ENCODE results near the gene SMAP1.

Gene SMAP1

DNA sequence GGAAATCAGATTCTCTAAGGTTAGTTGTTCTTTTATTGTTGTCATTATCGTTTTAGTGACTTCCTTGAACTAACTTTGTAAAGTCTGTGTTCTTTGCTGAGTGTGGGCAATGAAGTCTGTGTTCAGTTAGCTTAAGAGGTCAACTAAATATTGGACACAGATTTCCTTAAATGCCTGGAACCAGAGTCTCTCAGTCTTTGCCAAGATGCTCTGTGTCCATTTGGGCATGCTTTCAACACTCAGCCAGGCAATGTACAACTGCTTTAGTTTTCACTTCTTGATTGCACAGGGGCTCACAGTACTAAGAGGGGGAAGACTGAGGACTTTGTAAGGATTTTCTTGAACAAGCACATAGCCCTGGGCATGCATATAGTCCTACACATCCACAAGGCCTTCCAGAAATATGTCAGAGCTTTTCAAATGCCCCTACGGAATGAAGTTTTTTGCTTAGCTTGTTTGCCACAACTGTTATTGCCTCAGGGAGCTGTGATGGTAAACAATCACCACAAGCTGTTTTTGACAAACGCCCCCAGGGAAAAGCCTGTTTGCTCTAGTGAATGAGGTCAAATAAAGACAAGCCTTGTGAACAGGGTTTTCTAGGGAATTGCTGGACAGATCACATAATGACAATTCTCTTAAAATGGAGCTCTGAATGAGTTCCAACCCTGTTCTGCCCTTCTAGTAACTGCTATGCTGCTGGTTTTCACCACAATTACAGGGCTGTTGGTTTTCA, 206.7 kb downstream of the SMAP1 start:
- DNase-seq (ENCODE audit: low read depth) = peak; percentile 34
- TF ChIP-seq, protein P1, sequence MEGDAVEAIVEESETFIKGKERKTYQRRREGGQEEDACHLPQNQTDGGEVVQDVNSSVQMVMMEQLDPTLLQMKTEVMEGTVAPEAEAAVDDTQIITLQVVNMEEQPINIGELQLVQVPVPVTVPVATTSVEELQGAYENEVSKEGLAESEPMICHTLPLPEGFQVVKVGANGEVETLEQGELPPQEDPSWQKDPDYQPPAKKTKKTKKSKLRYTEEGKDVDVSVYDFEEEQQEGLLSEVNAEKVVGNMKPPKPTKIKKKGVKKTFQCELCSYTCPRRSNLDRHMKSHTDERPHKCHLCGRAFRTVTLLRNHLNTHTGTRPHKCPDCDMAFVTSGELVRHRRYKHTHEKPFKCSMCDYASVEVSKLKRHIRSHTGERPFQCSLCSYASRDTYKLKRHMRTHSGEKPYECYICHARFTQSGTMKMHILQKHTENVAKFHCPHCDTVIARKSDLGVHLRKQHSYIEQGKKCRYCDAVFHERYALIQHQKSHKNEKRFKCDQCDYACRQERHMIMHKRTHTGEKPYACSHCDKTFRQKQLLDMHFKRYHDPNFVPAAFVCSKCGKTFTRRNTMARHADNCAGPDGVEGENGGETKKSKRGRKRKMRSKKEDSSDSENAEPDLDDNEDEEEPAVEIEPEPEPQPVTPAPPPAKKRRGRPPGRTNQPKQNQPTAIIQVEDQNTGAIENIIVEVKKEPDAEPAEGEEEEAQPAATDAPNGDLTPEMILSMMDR (IDR thresholded peaks at IDR 0.05; ENCODE audit: control insufficient read depth, extremely low read depth, insufficient read depth) = no peak

DNA sequence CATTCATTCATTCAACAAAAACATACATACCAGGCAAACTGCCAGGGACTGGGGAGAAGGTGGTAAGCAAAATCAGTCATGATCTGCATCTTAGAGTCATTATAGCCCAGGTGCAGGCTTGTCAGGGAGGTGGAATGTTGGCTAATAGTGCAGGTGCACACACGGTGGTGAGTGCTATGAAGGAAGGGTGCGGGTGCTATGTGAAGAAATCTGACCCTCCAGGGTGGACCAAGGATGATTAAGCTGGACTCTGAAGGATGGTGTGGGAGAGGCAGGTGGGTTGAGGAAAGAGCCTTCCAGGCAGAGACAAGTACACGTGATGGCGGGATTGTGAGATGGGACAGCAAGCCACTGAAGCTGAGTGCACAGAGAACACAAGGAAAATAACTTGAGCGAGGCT, 211.8 kb downstream of the SMAP1 start:
- no peak overlapping the region for H3K4me3 ChIP-seq (ENCODE audit: low read depth, low read length)
- DNase-seq (ENCODE audit: low read depth) = no peak
- TF ChIP-seq, protein P1 (IDR thresholded peaks at IDR 0.05; ENCODE audit: control insufficient read depth, extremely low read depth, insufficient read depth) = no peak

More for the DNA sequence above, 206.7 kb downstream of the SMAP1 start:
- no peak overlapping the region for H3K4me3 ChIP-seq (ENCODE audit: low read depth, low read length)

DNA sequence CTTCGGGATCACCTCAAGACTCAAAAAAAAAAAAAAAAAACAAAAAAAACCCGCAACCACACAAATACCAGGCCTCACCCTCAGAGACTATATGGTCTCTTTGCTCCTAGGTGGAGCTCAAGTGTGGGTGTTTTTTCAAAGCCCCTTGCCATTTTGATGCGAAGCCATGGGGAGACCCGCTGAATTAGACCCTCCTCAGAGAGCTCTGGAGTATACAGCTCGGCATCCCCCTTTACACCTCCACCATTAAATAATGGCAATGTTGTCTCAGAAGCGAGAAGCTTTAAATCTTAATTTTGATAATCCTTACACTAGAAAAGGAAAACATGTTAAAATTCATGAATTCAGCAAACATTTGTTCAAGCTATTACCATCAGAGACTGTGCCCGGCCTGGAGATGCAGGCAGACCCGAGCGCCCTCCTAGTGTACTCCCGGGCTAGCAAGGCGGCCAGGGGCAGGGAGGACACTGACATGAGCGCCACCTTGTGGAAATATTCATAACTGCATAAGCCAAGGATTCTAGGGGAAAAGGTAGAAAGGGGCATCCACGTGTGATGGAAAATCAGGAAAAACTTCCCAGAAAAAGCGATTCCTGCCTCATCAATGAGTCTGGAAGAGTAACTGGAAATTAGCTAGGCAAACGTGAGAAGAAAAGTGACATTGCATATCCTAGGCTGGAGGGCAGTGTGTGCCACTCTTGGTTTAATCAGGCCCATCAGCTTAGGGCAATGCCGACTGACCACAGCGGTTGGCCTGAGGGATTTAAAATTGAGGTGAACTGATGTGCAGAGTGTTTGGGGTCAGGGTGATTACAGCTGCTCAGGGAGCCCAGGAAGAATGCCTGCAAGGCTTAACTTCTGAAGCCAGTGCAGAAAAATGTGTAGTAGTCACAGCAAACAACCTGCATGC, 216.6 kb downstream of the SMAP1 start:
- no peak overlapping the region for H3K4me3 ChIP-seq (ENCODE audit: low read depth, low read length)
- DNase-seq (ENCODE audit: low read depth) = no peak
- TF ChIP-seq, protein P1 (IDR thresholded peaks at IDR 0.05; ENCODE audit: control insufficient read depth, extremely low read depth, insufficient read depth) = peak; percentile 86

DNA sequence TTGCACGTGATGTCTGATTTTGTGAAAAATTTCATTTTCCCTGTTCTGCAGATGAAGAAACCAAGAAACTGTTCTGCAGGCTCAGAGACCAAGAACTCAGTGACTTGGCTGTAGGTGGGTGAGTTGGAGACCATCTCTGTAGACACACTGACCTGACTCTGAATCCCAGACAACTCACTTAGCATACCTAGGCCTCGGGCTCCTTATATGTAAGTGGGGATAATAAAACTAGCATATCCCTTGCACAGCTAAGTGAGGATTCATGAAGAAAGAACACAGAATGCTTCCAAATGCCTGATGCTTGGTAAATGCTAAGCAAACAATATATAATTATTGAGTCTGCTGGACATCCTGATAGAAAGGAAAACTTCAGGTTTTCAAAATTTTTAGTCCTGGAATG, 218.4 kb downstream of the SMAP1 start:
- TF ChIP-seq, protein P1 (IDR thresholded peaks at IDR 0.05; ENCODE audit: control insufficient read depth, extremely low read depth, insufficient read depth) = no peak
- H3K4me3 ChIP-seq (ENCODE audit: low read depth, low read length) = no peak overlapping the region
- no peak for DNase-seq (ENCODE audit: low read depth)

DNA sequence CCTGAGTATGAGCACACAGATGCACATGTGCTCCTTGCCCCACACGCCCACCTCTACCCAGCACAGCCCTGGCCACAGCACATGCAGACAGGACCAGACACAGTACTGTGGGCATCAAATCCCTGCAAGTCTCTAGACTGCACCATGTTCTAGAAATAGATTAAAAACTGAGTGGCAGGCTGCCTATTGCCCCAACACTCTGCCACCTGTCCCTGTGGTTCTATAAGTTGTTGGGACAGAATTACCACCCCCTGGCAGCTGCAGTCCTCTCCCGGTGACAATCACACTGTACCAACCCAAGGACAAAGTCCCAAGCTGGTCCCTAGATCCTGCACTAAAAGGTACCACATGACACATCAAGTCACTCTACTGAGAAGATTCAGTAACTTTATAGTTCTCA, 219.0 kb downstream of the SMAP1 start:
- TF ChIP-seq, protein P1 (IDR thresholded peaks at IDR 0.05; ENCODE audit: control insufficient read depth, extremely low read depth, insufficient read depth) = no peak
- H3K4me3 ChIP-seq (ENCODE audit: low read depth, low read length) = no peak overlapping the region
- no peak for DNase-seq (ENCODE audit: low read depth)

DNA sequence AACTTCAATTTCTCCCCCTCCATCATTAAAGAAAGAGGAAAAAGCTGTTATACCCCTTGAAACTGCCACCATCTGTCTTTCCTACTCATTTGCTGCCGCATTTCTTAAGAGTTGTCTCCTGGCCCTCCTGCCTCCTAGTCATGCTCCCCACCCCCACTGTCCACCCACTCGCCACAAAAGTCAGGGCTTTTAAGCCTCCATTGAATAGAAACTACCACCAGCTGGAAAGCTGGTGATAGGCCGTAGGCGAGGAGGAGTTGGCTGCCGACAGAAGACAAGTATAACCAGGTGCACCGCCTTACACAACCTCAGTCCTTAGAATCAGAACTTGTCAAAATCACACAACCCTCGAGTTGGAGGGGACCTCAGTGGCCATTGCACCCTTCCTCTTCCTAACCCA, 221.6 kb downstream of the SMAP1 start:
- no peak for DNase-seq (ENCODE audit: low read depth)
- TF ChIP-seq, protein P1 (IDR thresholded peaks at IDR 0.05; ENCODE audit: control insufficient read depth, extremely low read depth, insufficient read depth) = no peak
- no peak overlapping the region for H3K4me3 ChIP-seq (ENCODE audit: low read depth, low read length)
